Mucosa of descending colon (tissue), 3 donors: ENCODE measurements around the gene SLC35A2. TPM values are rescaled to one million over a fixed set of nuclear protein-coding genes. Genes with fewer than 3 reads are reported as not detected.

Experiments
- ATAC-seq: fragments of 200-7000 bp; cut with Tn5 transposase; one replicate; pipeline ENCODE4 v1.9.1; 2020; ENCODE audit warnings: mild to moderate bottlenecking, moderate library complexity
- DNase-seq, 3 donors: peaks; one replicate each; pipeline ENCODE4 v3.0.0-alpha.2; 2020
- H3K36me3 ChIP-seq: fragments of 200-600 bp; one replicate; pipeline ENCODE4 v1.8.0; 2021; ENCODE audit warnings: low read depth, mild to moderate bottlenecking
- H3K4me1 ChIP-seq: fragments of 200-600 bp; one replicate; pipeline ENCODE4 v1.8.0; 2021; ENCODE audit warnings: low read depth, mild to moderate bottlenecking
- H3K4me3 ChIP-seq: fragments of 200-600 bp; one replicate; pipeline ENCODE4 v1.8.0; 2021; ENCODE audit warnings: mild to moderate bottlenecking
- H3K9me3 ChIP-seq: fragments of 200-600 bp; one replicate; pipeline ENCODE4 v1.8.0; 2021; ENCODE audit warnings: mild to moderate bottlenecking
- CTCF ChIP-seq: fragments of 200-600 bp; IDR thresholded peaks from one replicate; pipeline ENCODE4 v1.8.0; 2022; ENCODE audit warnings: antibody characterized with exemption, mild to moderate bottlenecking
- intact Hi-C, 2 donors: fragments of 100-400 bp; cut with DNase I in 1 of 2; cut with micrococcal nuclease in 1 of 2; formaldehyde crosslinking; loops; one replicate each; pipeline versions ENCODE4 v1.11.0 to v1.11.1; 2022; cut with DNase I, micrococcal nuclease
- total RNA-seq, 3 donors: library from RNA; stranded (reverse); fragmentation: NEBNext Ultra II Directional in 2 of 3; extraction: Animal tissue kit (Norgen Biotek cat#: 25700) in 2 of 3; gene quantifications; one replicate each; pipeline versions ENCODE4 v1.2.1 to v1.2.4, GENCODE V29; 2021 to 2023
- donor health status: DM: no; HTN: no; CAD: no; lungs with moderate emphysema.
- donor health status: DM: no; HTN: no; CAD: no.
- donor health status: DM: no; HTN: yes; CAD: no.

The SLC35A2 gene
- total RNA-seq, 3 donors from 2014 or later = 26.4 to 62.1 (median 52.2) TPM

DNA sequence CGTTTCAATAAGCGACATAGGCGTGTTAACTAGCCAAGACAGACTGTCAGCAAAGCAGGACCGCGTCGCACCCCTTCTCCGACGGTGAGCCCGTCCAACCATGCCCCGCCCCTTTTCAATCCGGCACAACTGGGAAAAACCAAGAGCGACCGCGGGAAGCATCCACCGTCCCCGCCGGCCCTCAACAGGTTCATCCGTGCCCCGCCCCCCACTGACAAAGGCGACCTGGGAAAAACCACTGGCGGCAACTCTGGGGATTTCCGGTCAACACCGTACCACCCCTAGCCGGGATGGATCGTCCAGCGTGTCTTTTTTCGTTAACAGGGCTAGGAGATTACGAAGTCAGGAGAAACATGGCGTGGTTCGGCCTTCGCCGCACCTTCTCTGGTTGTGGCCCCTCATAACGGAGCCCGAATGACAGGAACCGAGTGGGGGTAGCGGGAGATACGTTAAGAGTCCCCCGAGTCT, 14.3 kb downstream of the SLC35A2 start:
- Histone ChIP-seq H3K4me1 (peaks cover 7% of the 10 kb centered on the region), H3K4me3 (peak overlapping the region; percentile 32), H3K36me3 (no peaks in the 10 kb centered on the region), H3K9me3 (no peaks in the 10 kb centered on the region)
- DNase-seq (peak; percentile 81 to 89 (median 85)), ATAC-seq (peak; percentile 80)
- TF ChIP-seq CTCF = no peak
- intact Hi-C loops = no loop called here

DNA sequence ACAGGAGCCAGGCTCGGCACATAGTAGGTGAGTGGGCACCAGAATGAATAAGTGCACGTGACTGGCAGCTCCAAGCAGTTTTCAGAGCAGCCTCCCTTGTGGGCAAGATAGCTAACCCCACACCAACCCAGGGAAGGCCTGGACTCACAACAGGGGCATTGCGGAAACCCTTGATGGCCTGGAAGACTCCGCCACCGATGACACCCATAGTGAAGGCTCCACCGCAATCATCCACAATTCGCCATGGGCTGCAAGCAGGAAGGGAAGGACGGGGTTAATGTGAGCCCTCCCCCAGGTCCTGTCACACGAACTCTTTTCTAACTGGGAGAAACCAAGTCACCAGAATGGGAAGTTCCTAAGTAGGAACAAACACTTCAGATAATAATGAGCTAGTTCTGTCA, 14.8 kb downstream of the SLC35A2 start:
- peaks cover 7% of the 10 kb centered on the region for H3K4me1 ChIP-seq
- no peak overlapping the region for H3K4me3 ChIP-seq
- DNase-seq = no peak
- no peaks in the 10 kb centered on the region for H3K36me3 ChIP-seq
- H3K9me3 ChIP-seq = no peaks in the 10 kb centered on the region
- intact Hi-C loops = no loop called here
- TF ChIP-seq CTCF = no peak
- ATAC-seq = no peak

- H3K4me3 ChIP-seq = no peak overlapping the region
- DNase-seq = no peak
- no peaks in the 10 kb centered on the region for H3K9me3 ChIP-seq
- TF ChIP-seq CTCF = no peak
- ATAC-seq = no peak
- peaks cover 7% of the 10 kb centered on the region for H3K4me1 ChIP-seq
- intact Hi-C loops = no loop called here
- H3K36me3 ChIP-seq = no peaks in the 10 kb centered on the region
These were observed 16.6 kb downstream of the SLC35A2 start for GRCh38 chrX:48894891-48895290.

DNA sequence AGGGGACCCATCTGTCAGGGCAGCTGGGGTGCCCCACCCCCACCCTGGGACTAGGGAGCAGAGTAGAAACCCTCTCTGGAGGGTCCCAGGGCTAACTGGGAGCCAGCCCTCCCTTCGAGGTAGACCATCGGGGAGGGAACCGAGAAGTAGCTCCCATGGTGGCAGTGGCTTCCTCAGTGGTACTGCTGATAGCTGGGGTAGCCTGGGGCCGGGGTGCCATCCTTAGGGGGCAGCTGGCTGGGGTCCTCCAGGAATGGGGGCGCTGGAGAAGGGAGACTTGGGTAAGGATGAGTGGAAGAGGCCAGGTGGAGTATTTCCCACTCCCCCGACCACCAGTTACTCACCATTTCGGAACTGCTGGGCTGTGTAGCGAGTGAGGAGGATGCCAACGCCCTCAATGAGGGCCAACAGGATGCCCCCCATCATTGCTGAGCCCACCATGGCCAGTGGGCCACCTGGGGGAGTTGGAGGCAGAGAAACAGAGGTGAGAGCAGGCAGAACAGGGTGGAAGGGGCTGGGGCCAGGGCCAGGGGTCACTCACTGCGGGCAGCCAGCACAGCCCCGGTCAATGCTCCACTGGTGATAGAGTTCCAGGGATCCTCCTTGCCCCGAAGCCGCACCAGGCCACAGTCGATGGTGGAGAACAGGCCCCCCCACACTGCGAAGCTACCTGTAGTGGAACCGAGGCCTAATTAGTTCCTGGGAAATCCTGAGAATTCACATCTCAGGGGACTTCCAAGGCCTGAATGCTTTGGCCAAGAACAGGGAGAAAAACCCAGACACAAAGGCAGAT, 17.7 kb downstream of the SLC35A2 start:
- ATAC-seq (no peak), DNase-seq (no peak)
- no peak overlapping the region for H3K4me3 ChIP-seq
- TF ChIP-seq CTCF = no peak
- intact Hi-C loops = no loop called here
- H3K4me1 ChIP-seq = peaks cover 5% of the 10 kb centered on the region
- H3K36me3 ChIP-seq = no peaks in the 10 kb centered on the region
- no peaks in the 10 kb centered on the region for H3K9me3 ChIP-seq

GRCh38 chrX:48892896-48893295, 18.6 kb downstream of the SLC35A2 start:
- Histone ChIP-seq H3K36me3 (no peaks in the 10 kb centered on the region), H3K9me3 (no peaks in the 10 kb centered on the region), H3K4me3 (no peak overlapping the region), H3K4me1 (peaks cover 4% of the 10 kb centered on the region)
- ATAC-seq = no peak
- intact Hi-C loops = no loop called here
- no peak for TF ChIP-seq CTCF
- no peak for DNase-seq
